ENCODE data around the gene YLPM1.
"Not testable (repeated sequence)": the region's sequence is repeated elsewhere in the genome, so short reads cannot be mapped to it uniquely, and the experiment has no call there.

Gene YLPM1, protein sequence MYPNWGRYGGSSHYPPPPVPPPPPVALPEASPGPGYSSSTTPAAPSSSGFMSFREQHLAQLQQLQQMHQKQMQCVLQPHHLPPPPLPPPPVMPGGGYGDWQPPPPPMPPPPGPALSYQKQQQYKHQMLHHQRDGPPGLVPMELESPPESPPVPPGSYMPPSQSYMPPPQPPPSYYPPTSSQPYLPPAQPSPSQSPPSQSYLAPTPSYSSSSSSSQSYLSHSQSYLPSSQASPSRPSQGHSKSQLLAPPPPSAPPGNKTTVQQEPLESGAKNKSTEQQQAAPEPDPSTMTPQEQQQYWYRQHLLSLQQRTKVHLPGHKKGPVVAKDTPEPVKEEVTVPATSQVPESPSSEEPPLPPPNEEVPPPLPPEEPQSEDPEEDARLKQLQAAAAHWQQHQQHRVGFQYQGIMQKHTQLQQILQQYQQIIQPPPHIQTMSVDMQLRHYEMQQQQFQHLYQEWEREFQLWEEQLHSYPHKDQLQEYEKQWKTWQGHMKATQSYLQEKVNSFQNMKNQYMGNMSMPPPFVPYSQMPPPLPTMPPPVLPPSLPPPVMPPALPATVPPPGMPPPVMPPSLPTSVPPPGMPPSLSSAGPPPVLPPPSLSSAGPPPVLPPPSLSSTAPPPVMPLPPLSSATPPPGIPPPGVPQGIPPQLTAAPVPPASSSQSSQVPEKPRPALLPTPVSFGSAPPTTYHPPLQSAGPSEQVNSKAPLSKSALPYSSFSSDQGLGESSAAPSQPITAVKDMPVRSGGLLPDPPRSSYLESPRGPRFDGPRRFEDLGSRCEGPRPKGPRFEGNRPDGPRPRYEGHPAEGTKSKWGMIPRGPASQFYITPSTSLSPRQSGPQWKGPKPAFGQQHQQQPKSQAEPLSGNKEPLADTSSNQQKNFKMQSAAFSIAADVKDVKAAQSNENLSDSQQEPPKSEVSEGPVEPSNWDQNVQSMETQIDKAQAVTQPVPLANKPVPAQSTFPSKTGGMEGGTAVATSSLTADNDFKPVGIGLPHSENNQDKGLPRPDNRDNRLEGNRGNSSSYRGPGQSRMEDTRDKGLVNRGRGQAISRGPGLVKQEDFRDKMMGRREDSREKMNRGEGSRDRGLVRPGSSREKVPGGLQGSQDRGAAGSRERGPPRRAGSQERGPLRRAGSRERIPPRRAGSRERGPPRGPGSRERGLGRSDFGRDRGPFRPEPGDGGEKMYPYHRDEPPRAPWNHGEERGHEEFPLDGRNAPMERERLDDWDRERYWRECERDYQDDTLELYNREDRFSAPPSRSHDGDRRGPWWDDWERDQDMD (N-terminal part only)

DNA sequence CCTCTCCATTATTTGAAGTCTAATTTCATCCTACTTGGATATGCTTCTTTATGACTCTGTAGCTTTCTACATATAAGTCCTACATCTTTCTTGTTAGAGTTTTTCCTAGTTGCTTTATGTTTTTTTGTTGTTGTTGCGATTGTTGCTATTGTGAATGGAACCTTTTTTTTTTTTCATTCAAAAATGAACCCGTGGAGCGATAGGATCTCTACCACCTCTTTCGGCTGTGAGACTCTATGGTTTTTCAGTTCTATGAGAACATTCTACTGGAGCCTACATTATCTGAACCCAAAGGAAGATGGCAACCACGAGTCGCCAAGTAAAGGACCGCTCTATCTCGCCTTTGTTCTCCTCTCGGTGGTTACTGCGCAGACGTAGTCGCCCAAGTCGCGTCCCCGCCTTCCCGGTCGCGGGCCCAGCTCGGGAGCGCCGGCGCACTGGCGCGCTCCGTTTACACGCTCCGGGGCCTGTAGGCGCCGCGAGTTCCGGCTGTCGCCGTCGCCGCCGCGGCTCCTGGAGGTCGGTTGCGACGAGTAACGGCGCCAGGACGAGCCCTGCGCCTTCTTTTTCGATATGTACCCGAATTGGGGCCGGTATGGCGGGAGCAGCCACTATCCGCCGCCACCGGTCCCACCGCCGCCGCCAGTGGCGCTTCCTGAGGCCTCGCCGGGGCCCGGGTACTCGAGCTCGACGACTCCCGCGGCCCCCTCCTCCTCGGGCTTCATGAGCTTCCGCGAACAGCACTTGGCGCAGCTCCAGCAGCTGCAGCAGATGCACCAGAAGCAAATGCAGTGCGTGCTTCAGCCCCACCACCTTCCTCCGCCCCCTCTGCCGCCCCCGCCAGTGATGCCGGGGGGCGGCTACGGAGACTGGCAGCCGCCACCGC is at the start of gene YLPM1:
YLPM1 (plus strand) TSS at position 400 of the 886 bp plus-strand sequence; CDS start at position 574, 174 bp downstream.
- peak; percentile 86 to 88 (median 87) for DNase-seq (ENCODE audit: low read depth in 2 of 3, low spot score in 1 of 3)

DNA sequence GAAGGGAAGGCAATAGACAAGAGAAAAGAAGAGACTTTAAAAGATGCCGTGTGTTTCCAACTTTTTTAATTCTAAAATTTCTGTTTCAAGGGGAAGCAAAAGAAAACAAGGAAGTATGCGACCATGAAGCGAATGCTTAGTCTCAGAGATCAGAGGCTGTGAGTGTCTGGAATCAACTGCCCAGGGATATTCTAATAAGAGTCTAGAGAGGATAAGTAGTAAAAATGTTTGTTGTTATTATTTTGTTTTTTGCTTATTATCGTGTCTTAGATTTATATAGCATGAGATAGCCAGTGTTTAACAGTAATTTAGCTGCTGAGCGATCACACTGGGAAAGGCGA is 49.8 kb upstream of the YLPM1 start:
- no peak for DNase-seq (ENCODE audit: low read depth in 2 of 3, low spot score in 1 of 3)

- no peak for DNase-seq (ENCODE audit: low read depth in 2 of 3, low spot score in 1 of 3)
These were observed 42.6 kb upstream of the YLPM1 start for GRCh38 chr14:74720526-74720925.

DNA sequence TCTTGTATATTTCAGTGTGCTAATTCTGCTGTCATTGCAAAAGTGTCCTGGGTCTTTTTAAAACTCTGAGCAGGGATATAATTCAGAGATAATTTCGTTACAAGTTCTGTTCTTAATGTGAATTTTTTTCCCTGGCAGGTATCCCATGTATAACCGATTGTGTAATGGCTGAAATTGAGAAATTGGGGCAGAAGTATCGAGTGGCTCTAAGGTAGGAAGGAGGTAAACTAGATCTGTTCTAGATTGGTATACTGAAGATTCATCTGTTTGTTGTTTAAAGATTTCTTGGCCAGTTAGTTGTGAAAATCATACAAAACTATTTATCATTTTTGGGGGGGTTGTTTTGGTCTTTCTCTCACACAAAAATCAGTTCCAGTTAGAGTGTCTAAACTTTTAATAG is 40.0 kb upstream of the YLPM1 start:
- DNase-seq (ENCODE audit: low read depth in 2 of 3, low spot score in 1 of 3): no peak

- no peak for DNase-seq (ENCODE audit: low read depth in 2 of 3, low spot score in 1 of 3)
These were observed 30.7 kb upstream of the YLPM1 start for GRCh38 chr14:74732387-74732786.

GRCh38 chr14:74733221-74733620 is 29.9 kb upstream of the YLPM1 start:
- no peak for DNase-seq (ENCODE audit: low read depth in 2 of 3, low spot score in 1 of 3)

DNA sequence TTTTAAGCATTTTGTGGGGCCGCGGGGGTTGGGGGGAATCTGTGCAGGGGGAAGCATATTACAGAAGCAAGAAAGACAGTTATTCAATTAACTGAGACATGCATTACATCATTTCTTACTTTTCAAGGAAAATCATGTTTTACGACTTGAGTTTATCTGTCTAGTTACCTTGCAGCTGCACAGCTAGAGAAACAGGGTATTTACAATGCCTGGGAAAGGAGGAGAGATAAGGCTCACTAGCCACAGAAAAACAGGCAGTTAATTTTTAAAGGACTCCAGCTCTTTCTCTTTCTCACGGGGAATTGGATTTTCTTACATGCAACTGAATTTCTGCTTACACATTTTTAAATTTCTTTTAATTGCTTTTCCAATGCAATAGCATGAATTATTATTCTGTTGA is 28.0 kb upstream of the YLPM1 start:
- no peak for DNase-seq (ENCODE audit: low read depth in 2 of 3, low spot score in 1 of 3)

DNA sequence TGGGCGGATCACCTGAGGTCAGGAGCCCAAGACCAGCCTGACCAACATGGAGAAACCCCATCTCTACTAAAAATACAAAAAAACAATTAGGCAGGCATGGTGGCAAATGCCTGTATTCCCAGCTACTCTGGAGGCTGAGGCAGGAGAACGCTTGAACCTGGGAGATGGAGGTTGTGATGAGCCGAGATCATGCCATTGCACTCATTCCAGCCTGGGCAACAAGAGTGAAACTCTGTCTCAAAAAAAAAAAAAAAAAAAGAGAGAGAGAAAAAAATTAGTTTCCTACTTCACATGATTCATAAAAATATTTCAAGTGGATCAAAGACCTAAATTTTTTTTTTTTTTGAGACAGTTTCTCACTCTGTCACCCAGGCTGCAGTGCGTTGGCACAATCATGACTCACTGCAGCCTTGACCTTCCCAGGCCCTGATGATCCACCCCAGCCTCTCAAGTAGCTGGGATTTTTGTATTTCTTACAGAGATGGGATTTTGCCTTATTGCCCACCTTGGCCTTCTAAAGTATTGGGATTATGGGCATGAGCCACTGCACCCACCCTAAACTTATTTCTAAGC is 25.3 kb upstream of the YLPM1 start:
- no peak for DNase-seq (ENCODE audit: low read depth in 2 of 3, low spot score in 1 of 3)

DNA sequence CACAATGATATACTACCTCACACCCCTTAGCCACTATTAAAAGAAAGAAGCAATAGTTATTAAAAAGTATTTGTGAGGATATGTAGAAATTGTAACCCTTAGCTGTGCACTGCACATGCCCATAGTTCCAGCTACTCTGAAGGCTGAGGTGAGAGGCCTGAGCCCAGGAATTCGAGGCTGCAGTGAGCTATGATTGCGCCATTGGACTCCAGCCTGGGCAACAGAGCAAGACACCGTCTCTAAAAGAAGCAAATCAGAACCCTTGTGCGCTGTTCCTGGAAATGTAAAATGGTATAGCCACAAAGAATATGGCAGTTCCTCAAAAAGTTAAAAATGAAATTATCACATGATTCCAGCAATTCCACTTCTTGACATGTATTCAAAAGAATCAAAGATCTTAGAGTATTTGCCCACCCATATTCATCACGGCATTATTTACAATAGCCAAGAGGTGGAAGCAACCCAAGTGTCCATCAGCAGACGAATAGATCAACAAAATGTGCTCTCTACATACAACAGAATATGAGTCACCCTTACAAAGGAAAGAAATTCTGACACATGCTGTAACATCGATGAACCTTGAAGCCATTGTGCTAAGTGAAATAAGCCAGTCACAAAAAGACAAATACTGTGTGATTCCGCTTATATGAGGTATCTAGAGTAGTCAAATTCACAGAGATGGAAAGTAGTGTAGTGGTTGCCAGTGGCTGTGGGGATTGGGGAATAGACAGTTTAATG is 23.7 kb upstream of the YLPM1 start:
- DNase-seq (ENCODE audit: low read depth in 2 of 3, low spot score in 1 of 3): no peak

DNA sequence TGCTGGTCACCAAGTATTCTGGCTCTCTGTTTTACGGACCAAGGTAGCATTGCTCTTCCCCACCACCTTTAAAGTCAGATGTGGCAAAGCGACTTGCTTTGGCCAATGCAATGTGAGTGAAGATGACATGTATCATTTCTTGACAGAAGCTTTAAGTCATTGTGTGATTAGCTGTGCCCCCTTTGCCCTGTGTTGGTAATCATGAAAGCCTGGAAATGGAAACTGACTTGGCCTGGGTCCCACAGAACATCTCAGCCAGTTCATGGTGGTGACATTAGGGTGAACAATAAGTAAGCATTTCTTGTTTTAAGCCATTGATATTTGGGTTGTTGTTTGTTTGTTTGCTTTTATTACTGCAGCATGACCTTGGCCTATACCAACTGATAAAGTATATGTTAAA is 15.9 kb upstream of the YLPM1 start:
- no peak for DNase-seq (ENCODE audit: low read depth in 2 of 3, low spot score in 1 of 3)

GRCh38 chr14:74754157-74754556 is 9.0 kb upstream of the YLPM1 start:
- DNase-seq (ENCODE audit: low read depth in 2 of 3, low spot score in 1 of 3): no peak

GRCh38 chr14:74754899-74755298 is 8.2 kb upstream of the YLPM1 start:
- no peak for DNase-seq (ENCODE audit: low read depth in 2 of 3, low spot score in 1 of 3)

DNA sequence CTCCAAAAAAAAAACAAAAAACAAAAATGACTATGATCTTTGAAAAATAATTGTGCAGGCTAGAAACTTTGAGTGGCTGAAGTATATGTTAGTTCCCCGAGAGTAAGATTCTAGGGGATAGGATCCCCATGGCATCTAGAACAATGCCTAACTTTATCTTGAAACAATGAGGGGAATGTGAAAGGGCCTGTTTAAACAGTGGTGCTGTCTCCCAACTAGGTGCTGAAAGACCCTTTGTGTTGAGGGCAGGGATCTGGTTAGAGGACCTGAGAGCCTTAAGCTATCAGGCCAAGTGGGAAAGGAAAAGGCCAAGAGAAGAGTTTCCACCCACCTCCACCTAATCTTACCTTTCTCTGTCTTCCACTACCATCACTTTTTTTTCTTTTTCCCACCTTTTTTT is 6.8 kb upstream of the YLPM1 start:
- no peak for DNase-seq (ENCODE audit: low read depth in 2 of 3, low spot score in 1 of 3)

DNA sequence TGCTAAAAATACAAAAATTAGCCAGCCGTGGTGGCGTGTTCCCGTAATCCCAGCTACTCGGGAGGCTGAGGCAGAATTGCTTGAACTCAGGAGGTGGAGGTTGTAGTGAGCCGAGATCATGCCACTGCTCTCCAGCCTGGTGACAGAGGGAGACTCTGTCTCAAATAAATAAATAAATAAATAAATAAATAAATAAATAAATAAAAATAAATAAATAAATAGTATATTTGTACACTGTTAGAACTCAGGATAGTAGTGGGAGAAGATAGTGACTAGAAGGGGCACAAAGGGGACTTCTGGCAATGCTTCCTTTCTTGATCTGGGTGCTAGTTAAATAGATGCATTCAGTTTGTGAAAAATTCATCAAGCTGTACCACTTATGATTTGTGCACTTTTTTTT is 4.6 kb upstream of the YLPM1 start:
- DNase-seq (ENCODE audit: low read depth in 2 of 3, low spot score in 1 of 3): not testable (repeated sequence)

GRCh38 chr14:74763803-74764531 is 851 bp downstream of the YLPM1 start:
- DNase-seq (ENCODE audit: low read depth in 2 of 3, low spot score in 1 of 3): peak in 1 of 3 donors; percentile 2

GRCh38 chr14:74765721-74766120 is 2.6 kb downstream of the YLPM1 start:
- DNase-seq (ENCODE audit: low read depth in 2 of 3, low spot score in 1 of 3): no peak

DNA sequence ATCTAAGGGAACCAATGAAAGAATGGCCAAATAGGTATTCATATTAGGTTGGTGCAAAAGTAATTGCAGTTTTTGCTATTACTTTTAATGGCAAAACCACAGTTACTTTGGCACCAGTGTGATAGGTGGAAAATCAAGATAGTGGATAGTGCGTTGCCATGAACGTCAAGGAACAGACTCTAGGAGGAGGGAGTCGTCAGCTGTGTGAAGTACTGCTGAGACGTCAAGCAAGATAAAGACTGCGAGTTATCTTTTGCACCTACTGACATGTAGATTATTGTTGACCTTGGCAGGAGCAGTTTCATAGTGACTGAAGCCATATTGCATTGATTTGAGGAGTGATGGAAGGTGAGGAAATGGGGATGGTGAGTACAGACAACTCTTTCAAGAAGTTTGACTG is 8.3 kb downstream of the YLPM1 start:
- no peak for DNase-seq (ENCODE audit: low read depth in 2 of 3, low spot score in 1 of 3)

- no peak for DNase-seq (ENCODE audit: low read depth in 2 of 3, low spot score in 1 of 3)
These were observed 21.5 kb downstream of the YLPM1 start for GRCh38 chr14:74784634-74785033.
